OCI-LY7 (cell line): Measurements from ENCODE around the gene RUNX1. TPM values are rescaled to one million over a fixed set of nuclear protein-coding genes. Genes with fewer than 3 reads are reported as not detected.

Experiments used
- BruUV-seq: library from RNA; stranded (reverse); fragments of 400-500 nt; replicated peaks from 2 replicates; lab custom pipeline; 2021; lab: Mats Ljungman, UMichigan
- CTCF ChIA-PET: fragments of 300-600 bp; sonication (Branson Sonifier 250); formaldehyde crosslinking; loops from one replicate; lab custom pipeline; 2022; ENCODE audit warnings: antibody characterized with exemption; ENCODE audit not compliant: unreplicated experiment; lab: Charles Lee
- POLR2A ChIA-PET: fragments of 300-600 bp; sonication (Branson Sonifier 250); formaldehyde crosslinking; loops from one replicate; lab custom pipeline; 2022; ENCODE audit warnings: antibody characterized with exemption; lab: Charles Lee
- DNase-seq: peaks from one replicate; pipeline ENCODE4 v3.0.0-alpha.2; 2015; ENCODE audit warnings: low spot score
- H2AFZ ChIP-seq: fragments of 200-600 bp; sonication (generic), shearing (Covaris generic); 2 replicates; pipeline ENCODE4 v1.6.1; 2014; ENCODE audit warnings: mild to moderate bottlenecking, antibody characterized with exemption, low read length, moderate library complexity
- H3K27ac ChIP-seq: fragments of 200-600 bp; sonication (generic); 2 replicates; pipeline ENCODE4 v1.5.1; 2014; ENCODE audit warnings: mixed run types, low read depth, mild to moderate bottlenecking, moderate library complexity, low read length, inconsistent platforms; ENCODE audit not compliant: poor library complexity, severe bottlenecking
- H3K36me3 ChIP-seq: fragments of 200-600 bp; sonication (generic); 2 replicates; pipeline ENCODE4 v1.6.1; 2014; ENCODE audit warnings: mild to moderate bottlenecking, antibody characterized with exemption, low read length, moderate library complexity, mixed read lengths; ENCODE audit not compliant: insufficient read depth
- H3K4me1 ChIP-seq: fragments of 200-600 bp; sonication (generic); 2 replicates; pipeline ENCODE4 v1.5.1; 2014; ENCODE audit warnings: mild to moderate bottlenecking, low read length; ENCODE audit not compliant: insufficient read depth, poor library complexity, severe bottlenecking
- H3K4me2 ChIP-seq: fragments of 200-600 bp; sonication (generic); 2 replicates; pipeline ENCODE4 v1.6.1; 2014; ENCODE audit warnings: mild to moderate bottlenecking, low read length
- H3K4me3 ChIP-seq: fragments of 200-600 bp; sonication (generic); 2 replicates; pipeline ENCODE4 v1.5.1; 2014; ENCODE audit warnings: mild to moderate bottlenecking, low read depth, low read length; ENCODE audit not compliant: poor library complexity, severe bottlenecking
- H3K79me2 ChIP-seq: fragments of 200-600 bp; sonication (generic); 2 replicates; pipeline ENCODE4 v1.6.1; 2016; ENCODE audit warnings: low read depth, mild to moderate bottlenecking, low read length, moderate library complexity, mixed read lengths; ENCODE audit not compliant: insufficient read depth
- H3K9me2 ChIP-seq: fragments of 200-600 bp; sonication (generic); 2 replicates; pipeline ENCODE4 v1.6.1; 2016; ENCODE audit warnings: mild to moderate bottlenecking, low read length, mixed read lengths; ENCODE audit not compliant: insufficient read depth
- H3K9me3 ChIP-seq: fragments of 200-600 bp; sonication (generic); 2 replicates; pipeline ENCODE4 v1.6.1; 2014; ENCODE audit warnings: mild to moderate bottlenecking, mixed run types, low read length, mixed read lengths
- H4K20me1 ChIP-seq: fragments of 200-600 bp; sonication (generic); 2 replicates; pipeline ENCODE4 v1.6.1; 2014; ENCODE audit warnings: mild to moderate bottlenecking, antibody characterized with exemption, low read length, moderate library complexity, mixed read lengths; ENCODE audit not compliant: insufficient read depth
- EZH2phosphoT487 ChIP-seq: fragments of 200-600 bp; sonication (generic); IDR thresholded peaks from 2 replicates; pipeline ENCODE4 v1.6.1; 2018; ENCODE audit warnings: low read depth, borderline replicate concordance, mild to moderate bottlenecking, mixed run types, antibody characterized with exemption, low read length, moderate library complexity, mixed read lengths
- intact Hi-C: fragments of 100-400 bp; cut with micrococcal nuclease; formaldehyde crosslinking; loops from one replicate; pipeline ENCODE4 v1.10.0; 2022; ENCODE audit not compliant: unreplicated experiment
- total RNA-seq, 2 experiments: library from RNA; depleted of rRNA in 1 of 2; stranded (reverse); fragments of >200 nt in 1 of 2; shearing (Covaris generic) in 1 of 2; gene quantifications; 2 replicates each; pipeline ENCODE4 v1.2.3, GENCODE V29; 2014 to 2022
- TF ChIP-seq, protein P1 (sequence below): fragments of 200-600 bp; sonication (generic); conservative IDR thresholded peaks from 2 replicates; pipeline ENCODE4 v1.5.1; 2014; ENCODE audit warnings: mild to moderate bottlenecking, antibody characterized with exemption, low read length, moderate library complexity, mixed read lengths

RUNX1 gene
- total RNA-seq, 2 experiments from 2014 or later: 30.5 to 40.8 TPM

DNA sequence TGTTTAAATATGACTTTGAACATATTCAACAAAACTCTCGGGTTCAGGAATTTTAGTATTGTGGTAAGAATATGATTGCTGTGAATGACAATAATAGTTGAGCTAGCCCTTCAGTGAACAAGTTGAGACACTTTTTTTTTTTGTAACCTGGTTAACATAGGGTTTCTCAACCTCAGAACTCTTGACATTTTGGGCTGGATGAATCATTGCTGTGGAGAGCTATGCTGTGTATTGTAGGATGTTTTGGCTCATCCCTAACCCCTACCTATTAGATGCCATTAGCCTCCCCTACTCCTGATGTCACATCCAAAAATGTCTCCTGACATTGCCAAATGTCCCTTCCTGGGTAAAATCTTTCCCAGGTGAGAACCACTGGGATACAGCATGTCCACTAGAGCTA, 113.7 kb downstream of the RUNX1 start:
- BruUV-seq: no TSS peak
- H3K27ac ChIP-seq: no peak overlapping the region
- no peak overlapping the region for H3K4me2 ChIP-seq
- ChIA-PET POLR2A (interaction anchor here (0.6 to 1.9 kb wide), 3 partner anchors 9 to 15 kb away, joined by 3 to 5 read pairs (median 5); no protein-coding TSS in a partner anchor), CTCF (no interaction called here)
- H4K20me1 ChIP-seq: no peaks in the 10 kb centered on the region; the same call in 1 of the 2 replicates
- peaks cover 4% of the 10 kb centered on the region for H3K4me1 ChIP-seq
- H3K9me3 ChIP-seq: no peaks in the 10 kb centered on the region
- H3K36me3 ChIP-seq: no peaks in the 10 kb centered on the region
- no peak overlapping the region for H3K4me3 ChIP-seq
- no peak for TF ChIP-seq EZH2phosphoT487
- TF ChIP-seq, protein P1, sequence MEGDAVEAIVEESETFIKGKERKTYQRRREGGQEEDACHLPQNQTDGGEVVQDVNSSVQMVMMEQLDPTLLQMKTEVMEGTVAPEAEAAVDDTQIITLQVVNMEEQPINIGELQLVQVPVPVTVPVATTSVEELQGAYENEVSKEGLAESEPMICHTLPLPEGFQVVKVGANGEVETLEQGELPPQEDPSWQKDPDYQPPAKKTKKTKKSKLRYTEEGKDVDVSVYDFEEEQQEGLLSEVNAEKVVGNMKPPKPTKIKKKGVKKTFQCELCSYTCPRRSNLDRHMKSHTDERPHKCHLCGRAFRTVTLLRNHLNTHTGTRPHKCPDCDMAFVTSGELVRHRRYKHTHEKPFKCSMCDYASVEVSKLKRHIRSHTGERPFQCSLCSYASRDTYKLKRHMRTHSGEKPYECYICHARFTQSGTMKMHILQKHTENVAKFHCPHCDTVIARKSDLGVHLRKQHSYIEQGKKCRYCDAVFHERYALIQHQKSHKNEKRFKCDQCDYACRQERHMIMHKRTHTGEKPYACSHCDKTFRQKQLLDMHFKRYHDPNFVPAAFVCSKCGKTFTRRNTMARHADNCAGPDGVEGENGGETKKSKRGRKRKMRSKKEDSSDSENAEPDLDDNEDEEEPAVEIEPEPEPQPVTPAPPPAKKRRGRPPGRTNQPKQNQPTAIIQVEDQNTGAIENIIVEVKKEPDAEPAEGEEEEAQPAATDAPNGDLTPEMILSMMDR: no peak
- H2AFZ ChIP-seq: no peak overlapping the region
- no peaks in the 10 kb centered on the region for H3K79me2 ChIP-seq
- no peak for DNase-seq
- intact Hi-C loops: no loop called here
- H3K9me2 ChIP-seq: no peaks in the 10 kb centered on the region

DNA sequence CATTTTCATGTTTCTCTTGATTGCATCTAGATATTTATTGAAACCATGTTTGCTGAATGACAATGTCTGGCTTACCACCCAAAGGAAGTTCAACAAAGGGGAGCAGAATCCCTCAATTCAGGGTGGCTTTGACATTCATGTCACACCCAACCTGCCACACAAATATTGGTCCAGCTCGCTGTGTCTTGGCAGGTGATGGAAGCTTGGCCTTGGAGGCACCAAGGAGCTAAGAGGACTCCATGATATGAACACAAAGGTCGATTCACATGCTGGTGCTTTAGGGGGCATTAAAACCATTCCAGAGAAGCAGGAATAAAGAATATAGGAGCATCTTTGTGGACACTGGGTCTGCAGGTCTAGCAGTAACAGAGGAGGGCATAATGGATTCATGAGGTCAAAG, 114.8 kb downstream of the RUNX1 start:
- Histone ChIP-seq H3K4me2 (no peak overlapping the region), H3K4me3 (no peak overlapping the region), H3K9me2 (no peaks in the 10 kb centered on the region), H3K36me3 (no peaks in the 10 kb centered on the region), H3K9me3 (no peaks in the 10 kb centered on the region), H4K20me1 (no peaks in the 10 kb centered on the region; the same call in 1 of the 2 replicates), H3K79me2 (no peaks in the 10 kb centered on the region), H2AFZ (no peak overlapping the region), H3K27ac (no peak overlapping the region), H3K4me1 (peaks cover 4% of the 10 kb centered on the region)
- CTCF ChIA-PET: no interaction called here
- no TSS peak for BruUV-seq
- TF ChIP-seq, protein P1: no peak
- no peak for TF ChIP-seq EZH2phosphoT487
- no peak for DNase-seq
- intact Hi-C loops: no loop called here
- POLR2A ChIA-PET: interaction anchor here (1.1 kb wide), 2 partner anchors 24 to 35 kb away, joined by 3 read pairs; no protein-coding TSS in a partner anchor

DNA sequence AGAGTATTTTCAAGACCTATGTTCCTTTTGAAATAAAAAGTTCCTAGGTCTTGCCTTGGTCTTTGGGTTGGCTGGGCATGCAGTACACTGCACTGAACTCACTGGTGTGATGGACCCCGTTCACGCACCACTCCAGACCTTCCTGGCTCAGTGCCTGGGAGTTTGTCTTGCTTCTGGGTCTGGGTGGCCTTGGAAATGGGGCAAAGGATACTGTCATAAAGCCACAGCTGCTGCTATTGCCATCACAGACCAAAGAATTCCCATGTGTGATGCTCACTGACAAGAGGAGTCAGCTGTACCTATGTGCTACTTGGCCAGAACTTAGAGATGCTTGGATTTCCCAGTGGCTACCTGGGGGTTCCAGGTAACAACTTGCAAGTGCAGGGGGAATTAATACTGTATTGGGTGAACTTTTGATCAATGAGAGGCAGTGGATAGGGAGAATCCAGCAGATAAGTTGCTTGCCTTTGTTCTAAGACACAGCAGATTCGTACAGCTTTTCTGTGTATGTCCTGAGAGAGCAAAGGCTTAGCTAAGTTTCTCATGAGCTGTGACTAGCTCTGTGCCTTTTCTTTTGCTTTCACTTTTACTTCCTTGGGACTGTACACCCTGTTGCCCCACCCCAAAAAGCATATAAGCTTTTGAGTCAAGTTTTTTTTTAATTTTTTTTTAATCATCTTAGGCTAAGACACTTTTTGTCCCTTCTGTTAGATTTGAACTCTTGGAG, 115.3 kb downstream of the RUNX1 start:
- TF ChIP-seq, protein P1: no peak
- Histone ChIP-seq H3K4me2 (no peak overlapping the region), H2AFZ (no peak overlapping the region), H3K4me3 (no peak overlapping the region), H3K36me3 (no peaks in the 10 kb centered on the region), H3K79me2 (no peaks in the 10 kb centered on the region), H3K9me3 (no peaks in the 10 kb centered on the region), H3K9me2 (no peaks in the 10 kb centered on the region), H4K20me1 (no peaks in the 10 kb centered on the region; the same call in 1 of the 2 replicates), H3K4me1 (peaks cover 4% of the 10 kb centered on the region), H3K27ac (no peak overlapping the region)
- CTCF ChIA-PET: no interaction called here
- intact Hi-C loops: no loop called here
- no peak for DNase-seq
- POLR2A ChIA-PET: interaction anchor here (0.6 to 1.1 kb wide), 4 partner anchors 15 to 363 kb away, joined by 3 to 4 read pairs (median 3); no protein-coding TSS in a partner anchor
- BruUV-seq: no TSS peak
